Effector memory CD4-positive, alpha-beta T cell (primary cell): ENCODE data around the gene GSN.

ENCODE experiments used
- DNase-seq, 3 donors: peaks; one replicate each; pipeline ENCODE4 v3.0.0-alpha.2; 2020
- H3K27ac ChIP-seq: 2 replicates; pipeline ENCODE4 v1.7.0; 2013; ENCODE audit warnings: mild to moderate bottlenecking, low read length, moderate library complexity; ENCODE audit not compliant: insufficient read depth, poor library complexity, severe bottlenecking
- H3K27me3 ChIP-seq: replicated peaks from 2 replicates; pipeline ENCODE4 v1.7.0; 2013; ENCODE audit warnings: mild to moderate bottlenecking, low read length; ENCODE audit not compliant: insufficient read depth, control insufficient read depth, poor library complexity, severe bottlenecking
- H3K36me3 ChIP-seq: 2 replicates; pipeline ENCODE4 v1.7.0; 2013; ENCODE audit warnings: mild to moderate bottlenecking, low read length, moderate library complexity; ENCODE audit not compliant: control insufficient read depth, insufficient read depth
- H3K4me1 ChIP-seq: 2 replicates; pipeline ENCODE4 v1.7.0; 2013; ENCODE audit warnings: low read length, mild to moderate bottlenecking; ENCODE audit not compliant: control insufficient read depth, insufficient read depth, poor library complexity, severe bottlenecking
- H3K4me3 ChIP-seq: 2 replicates; pipeline ENCODE4 v1.7.0; 2013; ENCODE audit warnings: low read length, low read depth, mild to moderate bottlenecking; ENCODE audit not compliant: insufficient read depth, poor library complexity, severe bottlenecking
- H3K9me3 ChIP-seq: 2 replicates; pipeline ENCODE4 v1.7.0; 2013; ENCODE audit warnings: mild to moderate bottlenecking, low read length, moderate library complexity; ENCODE audit not compliant: control insufficient read depth

GSN gene

GRCh38 chr9:121261755-121262154, 6.2 kb upstream of the GSN start:
- Histone ChIP-seq H3K27ac (no peak overlapping the region), H3K27me3 (no peaks in the 10 kb centered on the region), H3K4me3 (no peak overlapping the region), H3K4me1 (no peaks in the 10 kb centered on the region), H3K36me3 (no peaks in the 10 kb centered on the region), H3K9me3 (no peaks in the 10 kb centered on the region)
- DNase-seq: no peak

DNA sequence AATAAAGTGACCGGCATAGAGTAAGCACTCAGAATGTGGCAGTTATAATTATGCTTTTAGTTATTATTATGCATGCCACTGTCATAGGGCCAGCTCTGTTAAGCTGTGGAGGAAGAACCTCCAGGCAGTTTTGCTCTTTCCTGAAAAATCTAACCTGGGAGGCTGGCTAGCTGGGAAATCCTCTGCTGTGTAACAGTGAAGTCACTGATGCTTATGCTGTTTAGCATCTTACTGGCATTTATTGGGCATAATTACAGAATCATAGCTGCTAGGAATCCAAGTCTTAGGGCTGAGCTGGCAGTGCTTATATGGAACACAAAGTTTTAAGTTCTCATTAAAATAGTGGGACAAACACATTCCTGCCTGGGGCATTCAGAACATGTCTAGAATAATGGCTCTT, 5.5 kb upstream of the GSN start:
- peaks cover 1% of the 10 kb centered on the region for H3K4me1 ChIP-seq
- H3K27me3 ChIP-seq: no peaks in the 10 kb centered on the region
- no peak overlapping the region for H3K4me3 ChIP-seq
- H3K9me3 ChIP-seq: no peaks in the 10 kb centered on the region
- H3K36me3 ChIP-seq: no peaks in the 10 kb centered on the region
- no peak overlapping the region for H3K27ac ChIP-seq
- no peak for DNase-seq

DNA sequence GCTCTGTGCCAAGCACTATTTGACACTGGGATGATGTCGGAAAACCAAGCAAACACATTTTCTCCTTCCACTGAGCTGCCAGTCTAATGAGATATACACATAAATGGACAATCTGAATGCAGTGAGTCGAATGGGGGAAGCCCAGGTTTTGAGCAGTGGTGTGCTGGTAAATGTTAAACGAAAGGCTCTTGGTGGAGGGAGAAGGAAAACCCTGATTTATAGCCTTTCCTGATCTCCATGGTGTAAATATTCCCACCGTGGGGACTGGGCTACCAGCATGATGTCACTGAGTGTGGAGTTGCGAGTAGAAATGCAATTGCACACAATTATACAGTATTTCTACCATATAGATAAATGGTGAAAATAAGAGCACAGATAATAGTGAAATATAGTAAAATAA, 5.0 kb upstream of the GSN start:
- DNase-seq: no peak
- Histone ChIP-seq H3K27me3 (no peaks in the 10 kb centered on the region), H3K36me3 (no peaks in the 10 kb centered on the region), H3K9me3 (no peaks in the 10 kb centered on the region), H3K4me1 (peaks cover 5% of the 10 kb centered on the region), H3K4me3 (no peak overlapping the region), H3K27ac (no peak overlapping the region)

- no peaks in the 10 kb centered on the region for H3K36me3 ChIP-seq
- H3K27ac ChIP-seq: no peak overlapping the region
- peaks cover 10% of the 10 kb centered on the region for H3K4me1 ChIP-seq
- DNase-seq: no peak
- H3K27me3 ChIP-seq: peaks cover 2% of the 10 kb centered on the region
- H3K4me3 ChIP-seq: no peak overlapping the region
- H3K9me3 ChIP-seq: no peaks in the 10 kb centered on the region
Measured at GRCh38 chr9:121266356-121266755, 1.6 kb upstream of the GSN start.

GRCh38 chr9:121266906-121267650, 884 bp upstream of the GSN start:
- Histone ChIP-seq H3K27ac (no peak overlapping the region), H3K4me3 (peak overlapping the region; percentile 64), H3K4me1 (peaks cover 10% of the 10 kb centered on the region), H3K36me3 (no peaks in the 10 kb centered on the region), H3K9me3 (no peaks in the 10 kb centered on the region), H3K27me3 (peaks cover 2% of the 10 kb centered on the region)
- no peak for DNase-seq

- no peak for DNase-seq
- H3K9me3 ChIP-seq: no peaks in the 10 kb centered on the region
- H3K27me3 ChIP-seq: peaks cover 2% of the 10 kb centered on the region
- no peaks in the 10 kb centered on the region for H3K36me3 ChIP-seq
- no peak overlapping the region for H3K27ac ChIP-seq
- peak overlapping the region; percentile 64 for H3K4me3 ChIP-seq
- H3K4me1 ChIP-seq: peaks cover 10% of the 10 kb centered on the region
Measured at GRCh38 chr9:121268598-121268850, 562 bp downstream of the GSN start.

DNA sequence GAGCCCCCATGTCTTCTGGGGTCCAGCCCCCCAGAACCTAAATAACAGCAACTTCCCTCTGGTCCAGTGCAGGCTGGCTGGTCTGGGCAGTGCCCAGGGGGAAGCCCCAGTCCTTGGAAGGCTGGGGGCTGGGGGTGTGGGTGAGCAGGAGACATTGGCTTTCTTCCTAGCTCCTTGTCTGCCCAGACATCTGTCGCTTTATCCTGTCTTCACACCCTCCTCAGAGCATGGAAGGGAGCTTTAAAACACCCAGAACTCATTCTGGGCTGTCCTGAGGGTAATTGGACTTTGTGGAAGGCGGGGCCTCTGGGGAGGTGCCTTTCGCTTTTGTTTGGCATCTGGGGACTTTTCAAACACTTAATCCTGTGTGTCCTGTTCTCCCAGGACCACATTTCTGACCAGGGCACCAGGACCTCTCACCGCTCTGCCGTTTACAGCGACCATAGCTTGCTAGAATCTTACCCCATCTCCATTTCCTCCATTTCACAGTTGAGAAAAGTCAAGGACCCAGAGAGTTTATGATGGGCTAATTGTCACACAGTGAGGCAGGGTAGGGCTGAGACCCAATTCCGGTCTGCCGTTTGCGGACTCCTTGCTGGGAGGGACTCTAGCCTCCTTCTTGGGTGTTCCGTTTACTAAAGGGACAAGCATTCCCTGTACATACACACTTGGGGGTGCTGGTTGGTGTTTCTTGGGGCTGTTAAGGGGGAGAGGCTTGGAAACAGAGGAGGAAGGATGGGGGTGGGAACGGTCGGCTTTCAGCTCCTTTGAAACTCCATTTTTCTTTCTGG, 1.1 kb downstream of the GSN start:
- H3K9me3 ChIP-seq: no peaks in the 10 kb centered on the region
- H3K27me3 ChIP-seq: peaks cover 2% of the 10 kb centered on the region
- peaks cover 10% of the 10 kb centered on the region for H3K4me1 ChIP-seq
- H3K36me3 ChIP-seq: no peaks in the 10 kb centered on the region
- H3K4me3 ChIP-seq: no peak overlapping the region
- no peak for DNase-seq
- no peak overlapping the region for H3K27ac ChIP-seq

DNA sequence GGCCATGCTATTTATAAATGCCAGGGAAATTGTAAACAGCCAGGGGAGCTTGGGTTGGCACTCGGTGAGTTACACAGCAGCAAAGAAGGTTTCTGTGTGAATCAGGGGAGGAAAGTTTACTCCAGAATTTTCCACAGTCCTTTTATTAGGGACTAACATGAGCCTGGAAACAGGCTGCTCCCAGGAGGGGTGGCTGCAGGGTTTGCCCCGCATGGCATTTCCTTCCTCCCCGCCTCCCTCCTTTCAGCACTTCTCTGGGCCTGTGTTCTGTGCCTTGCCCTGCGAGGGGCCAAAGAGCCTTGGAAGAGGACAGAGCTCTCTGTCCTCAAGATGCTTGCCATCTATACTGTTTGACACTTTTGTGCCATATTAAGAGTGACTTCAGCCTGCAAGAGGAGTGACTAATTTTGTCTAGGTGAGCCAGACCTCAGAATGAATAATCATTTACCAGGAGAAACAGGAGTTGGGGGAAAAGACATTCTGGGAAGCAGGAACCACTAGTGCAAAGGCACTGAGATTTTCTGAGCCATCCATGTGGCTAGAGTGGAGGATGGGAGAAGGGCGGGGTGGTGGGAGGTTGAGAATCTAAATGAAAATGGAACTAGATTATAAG, 1.8 kb downstream of the GSN start:
- Histone ChIP-seq H3K27me3 (peaks cover 2% of the 10 kb centered on the region), H3K9me3 (no peaks in the 10 kb centered on the region), H3K36me3 (no peaks in the 10 kb centered on the region), H3K4me1 (peaks cover 10% of the 10 kb centered on the region), H3K27ac (no peak overlapping the region), H3K4me3 (no peak overlapping the region)
- DNase-seq: no peak

DNA sequence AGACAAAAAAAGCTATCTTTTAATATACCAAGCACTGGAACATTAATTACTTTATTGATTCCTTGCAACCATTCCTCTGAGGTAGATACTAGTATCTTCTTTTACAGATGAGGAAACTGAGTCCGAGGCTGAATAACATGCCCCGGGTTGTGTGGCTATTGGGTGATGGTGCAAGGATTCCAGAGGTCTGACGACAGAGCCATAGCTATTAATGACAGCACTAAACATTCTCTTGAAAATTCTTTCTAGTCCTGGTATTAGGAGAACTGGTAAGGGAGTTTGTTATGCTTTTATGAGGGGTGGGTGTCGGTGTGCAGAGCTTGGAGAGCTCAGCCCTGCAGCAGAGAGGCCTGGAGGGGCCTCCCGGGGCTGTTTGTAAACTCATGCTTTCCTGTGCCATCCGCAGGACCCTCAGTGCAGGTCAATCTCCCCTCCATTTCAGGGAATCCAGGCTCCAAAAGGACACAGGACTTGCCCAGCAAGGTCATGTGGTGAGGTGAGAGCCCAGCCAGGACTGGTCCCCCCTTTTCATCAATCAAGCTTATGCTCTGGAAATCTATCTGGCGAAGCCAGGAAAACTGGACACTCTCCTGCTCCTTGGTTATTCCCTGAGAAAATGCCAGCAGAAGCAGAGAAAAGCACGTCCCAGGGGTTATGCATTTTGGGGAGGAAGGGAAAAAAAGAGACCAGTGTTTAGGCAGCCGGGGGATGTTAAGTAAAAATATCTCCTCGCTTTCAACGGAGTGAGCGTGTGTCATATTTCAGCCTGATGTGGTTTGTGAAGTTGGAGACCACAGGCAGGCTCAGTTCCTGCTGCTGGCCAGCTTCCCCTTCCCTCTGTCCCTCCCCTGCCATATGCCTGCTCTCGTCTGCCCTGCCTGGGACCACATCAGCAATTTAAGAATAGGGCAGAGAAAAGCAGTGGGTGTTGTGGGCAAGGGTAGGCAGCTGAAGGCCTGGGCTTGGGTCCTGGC, 3.7 kb downstream of the GSN start:
- H3K27ac ChIP-seq: no peak overlapping the region
- H3K4me3 ChIP-seq: no peak overlapping the region
- DNase-seq: no peak
- peaks cover 10% of the 10 kb centered on the region for H3K4me1 ChIP-seq
- no peaks in the 10 kb centered on the region for H3K9me3 ChIP-seq
- peaks cover 2% of the 10 kb centered on the region for H3K27me3 ChIP-seq
- H3K36me3 ChIP-seq: no peaks in the 10 kb centered on the region
